IMR-90 (cell line): ENCODE results near the gene ENOX1. TPM values are rescaled to one million over a fixed set of nuclear protein-coding genes. Genes with fewer than 3 reads are reported as not detected.

Experiments used
- ATAC-seq: fragments of 200-7000 bp; cut with Tn5 transposase; 2 replicates; pipeline ENCODE4 v1.9.1; 2020; ENCODE audit warnings: low read depth, mild to moderate bottlenecking, moderate library complexity
- BruUV-seq: library from RNA; stranded (reverse); fragments of 400-500 nt; replicated peaks from 2 replicates; lab custom pipeline; 2021; lab: Mats Ljungman, UMichigan
- CTCF ChIA-PET: fragments of 300-600 bp; formaldehyde crosslinking; extraction: SDS; loops from one replicate; lab custom pipeline; 2021; ENCODE audit warnings: antibody characterized with exemption; lab: Yijun Ruan, JAX
- POLR2A ChIA-PET: fragments of 300-600 bp; sonication (Branson Sonifier 250); formaldehyde crosslinking; loops from one replicate; lab custom pipeline; 2022; ENCODE audit warnings: antibody characterized with exemption; ENCODE audit not compliant: unreplicated experiment; lab: Charles Lee
- DNase-seq: peaks from one replicate; pipeline ENCODE4 v3.0.0; 2013
- H2AFZ ChIP-seq: replicated peaks from 2 replicates; pipeline ENCODE3; 2013; ENCODE audit warnings: low read length, mild to moderate bottlenecking; ENCODE audit not compliant: poor library complexity
- H2AK5ac ChIP-seq: 2 replicates; pipeline ENCODE4 v1.6.1; 2013; ENCODE audit warnings: low read depth, low read length, inconsistent platforms
- H2AK9ac ChIP-seq: replicated peaks from 2 replicates; pipeline ENCODE3; 2013; ENCODE audit warnings: mild to moderate bottlenecking, low read depth, low read length, moderate library complexity; ENCODE audit not compliant: poor library complexity
- H2BK120ac ChIP-seq: 2 replicates; pipeline ENCODE4 v1.6.1; 2013; ENCODE audit warnings: low read depth, low read length, inconsistent platforms
- H2BK15ac ChIP-seq: 3 replicates; pipeline ENCODE4 v1.6.1; 2013; ENCODE audit warnings: low read depth, low read length, inconsistent platforms
- H2BK20ac ChIP-seq: 2 replicates; pipeline ENCODE4 v1.6.1; 2013; ENCODE audit warnings: low read depth, mild to moderate bottlenecking, inconsistent platforms, low read length, moderate library complexity
- H2BK5ac ChIP-seq: 2 replicates; pipeline ENCODE4 v1.6.1; 2013; ENCODE audit warnings: mild to moderate bottlenecking, low read depth, low read length, inconsistent platforms; ENCODE audit not compliant: poor library complexity, severe bottlenecking
- H3K14ac ChIP-seq: replicated peaks from 2 replicates; pipeline ENCODE4 v1.6.1; 2013; ENCODE audit warnings: low read depth, low read length, inconsistent platforms
- H3K18ac ChIP-seq: 2 replicates; pipeline ENCODE4 v1.6.1; 2013; ENCODE audit warnings: low read depth, low read length, control low read depth
- H3K23ac ChIP-seq: 2 replicates; pipeline ENCODE4 v1.6.1; 2013; ENCODE audit warnings: low read depth, low read length, inconsistent platforms
- H3K27ac ChIP-seq: 2 replicates; pipeline ENCODE4 v1.5.1; 2013; ENCODE audit warnings: mild to moderate bottlenecking, control low read depth, low read length; ENCODE audit not compliant: insufficient read depth
- H3K27me3 ChIP-seq: 2 replicates; pipeline ENCODE4 v1.6.1; 2013; ENCODE audit warnings: low read length; ENCODE audit not compliant: control insufficient read depth, insufficient read depth
- H3K36me3 ChIP-seq: 2 replicates; pipeline ENCODE4 v1.6.1; 2013; ENCODE audit warnings: low read length, mixed read lengths; ENCODE audit not compliant: control insufficient read depth, insufficient read depth
- H3K4ac ChIP-seq: 2 replicates; pipeline ENCODE4 v1.6.1; 2013; ENCODE audit warnings: low read depth, low read length, inconsistent platforms
- H3K4me1 ChIP-seq: 2 replicates; pipeline ENCODE4 v1.6.1; 2013; ENCODE audit warnings: low read length, mixed read lengths; ENCODE audit not compliant: control insufficient read depth, insufficient read depth
- H3K4me2 ChIP-seq: 2 replicates; pipeline ENCODE4 v1.6.1; 2013; ENCODE audit warnings: low read depth, mild to moderate bottlenecking, control low read depth, low read length, moderate library complexity
- H3K4me3 ChIP-seq: 2 replicates; pipeline ENCODE4 v1.5.1; 2013; ENCODE audit warnings: low read depth, mild to moderate bottlenecking, control low read depth, low read length, moderate library complexity; ENCODE audit not compliant: insufficient read depth
- H3K56ac ChIP-seq: 2 replicates; pipeline ENCODE4 v1.6.1; 2013; ENCODE audit warnings: low read length, inconsistent platforms; ENCODE audit not compliant: insufficient read depth; ENCODE audit errors: extremely low read depth
- H3K79me1 ChIP-seq, 2 experiments: 2 replicates each; pipeline ENCODE4 v1.6.1; 2013; ENCODE audit warnings: low read length in 2 of 2, inconsistent platforms in 1 of 2, low read depth in 1 of 2
- H3K9ac ChIP-seq: 2 replicates; pipeline ENCODE4 v1.6.1; 2013; ENCODE audit warnings: low read depth, low read length, control low read depth
- H3K9me1 ChIP-seq: 2 replicates; pipeline ENCODE4 v1.6.1; 2013; ENCODE audit warnings: low read length, inconsistent platforms; ENCODE audit not compliant: insufficient read depth
- H3K9me3 ChIP-seq: 2 replicates; pipeline ENCODE4 v1.6.1; 2013; ENCODE audit warnings: low read length; ENCODE audit not compliant: control insufficient read depth, insufficient read depth
- H4K20me1 ChIP-seq: 2 replicates; pipeline ENCODE4 v1.6.1; 2013; ENCODE audit warnings: low read length, inconsistent platforms; ENCODE audit not compliant: insufficient read depth
- H4K5ac ChIP-seq: 2 replicates; pipeline ENCODE4 v1.6.1; 2013; ENCODE audit warnings: mild to moderate bottlenecking, low read depth, low read length, control low read depth
- H4K8ac ChIP-seq, 2 experiments: 2 replicates each; pipeline ENCODE4 v1.6.1; 2013; ENCODE audit warnings: low read depth in 2 of 2, low read length in 2 of 2, control low read depth in 1 of 2, inconsistent platforms in 1 of 2
- H4K91ac ChIP-seq: 2 replicates; pipeline ENCODE4 v1.6.1; 2013; ENCODE audit warnings: low read depth, low read length, inconsistent platforms; ENCODE audit not compliant: insufficient read depth
- BHLHE40 ChIP-seq: fragments of 150-350 bp; IDR thresholded peaks from 2 replicates; pipeline ENCODE4 v1.6.1; 2016; ENCODE audit warnings: mild to moderate bottlenecking, low read depth, low read length
- CEBPB ChIP-seq: IDR thresholded peaks from 2 replicates; pipeline ENCODE4 v1.6.1; 2012; ENCODE audit warnings: low read depth, low read length, improper control_type of control experiment
- CHD1 ChIP-seq: IDR thresholded peaks from 2 replicates; pipeline ENCODE4 v1.6.1; 2012; ENCODE audit warnings: low read depth, low read length, improper control_type of control experiment
- CTCF ChIP-seq: conservative IDR thresholded peaks from 2 replicates; pipeline ENCODE4 v1.5.1; 2012; ENCODE audit warnings: mild to moderate bottlenecking, low read depth, low read length, improper control_type of control experiment
- ELK1 ChIP-seq: fragments of 150-350 bp; IDR thresholded peaks from 2 replicates; pipeline ENCODE4 v1.6.1; 2016; ENCODE audit warnings: low read depth, mild to moderate bottlenecking, low read length, moderate library complexity, borderline replicate concordance
- FOS ChIP-seq: fragments of 150-350 bp; IDR thresholded peaks from 2 replicates; pipeline ENCODE4 v1.6.1; 2016; ENCODE audit warnings: low read depth, low read length
- MAFK ChIP-seq: IDR thresholded peaks from 2 replicates; pipeline ENCODE4 v1.6.1; 2012; ENCODE audit warnings: low read depth, low read length, improper control_type of control experiment
- MAZ ChIP-seq: IDR thresholded peaks from 2 replicates; pipeline ENCODE4 v1.6.1; 2012; ENCODE audit warnings: low read depth, mild to moderate bottlenecking, low read length, improper control_type of control experiment, moderate library complexity, borderline replicate concordance
- MXI1 ChIP-seq: IDR thresholded peaks from 2 replicates; pipeline ENCODE4 v1.6.1; 2012; ENCODE audit warnings: low read depth, mild to moderate bottlenecking, low read length, moderate library complexity, borderline replicate concordance
- NFE2L2 ChIP-seq: fragments of 150-350 bp; IDR thresholded peaks from 2 replicates; pipeline ENCODE4 v1.6.1; 2016; ENCODE audit warnings: low read depth, mild to moderate bottlenecking, low read length
- POLR2A ChIP-seq: IDR thresholded peaks from 2 replicates; pipeline ENCODE4 v1.6.1; 2012; ENCODE audit warnings: mild to moderate bottlenecking, low read depth, low read length
- RAD21 ChIP-seq: IDR thresholded peaks from 2 replicates; pipeline ENCODE4 v1.6.1; 2012; ENCODE audit warnings: low read length, improper control_type of control experiment
- RCOR1 ChIP-seq: IDR thresholded peaks from 2 replicates; pipeline ENCODE4 v1.6.1; 2012; ENCODE audit warnings: mild to moderate bottlenecking, low read length, improper control_type of control experiment; ENCODE audit not compliant: insufficient replicate concordance
- RFX5 ChIP-seq: IDR thresholded peaks from 2 replicates; pipeline ENCODE4 v1.8.0; 2012; ENCODE audit warnings: low read depth, mild to moderate bottlenecking, low read length, moderate library complexity
- SMC3 ChIP-seq: fragments of 150-350 bp; IDR thresholded peaks from 2 replicates; pipeline ENCODE4 v1.6.1; 2016; ENCODE audit warnings: low read depth, mild to moderate bottlenecking, antibody characterized with exemption, low read length, moderate library complexity
- USF2 ChIP-seq: fragments of 150-350 bp; IDR thresholded peaks from 2 replicates; pipeline ENCODE4 v1.6.1; 2017; ENCODE audit warnings: mild to moderate bottlenecking, antibody characterized with exemption, low read length, low read depth
- WGBS, 2 experiments: methylation state at CpG; one replicate each; pipeline versions ENCODE4 v1.1.5 to v1.1.7; 2013; ENCODE audit warnings: missing lambda C conversion rate in 2 of 2; ENCODE audit not compliant: insufficient read length in 1 of 2; ENCODE audit errors: extremely low coverage in 2 of 2; 5-methylcytosine and 5-hydroxymethylcytosine counted together
- dilution Hi-C: fragments of 300-500 bp; cut with HindIII; formaldehyde crosslinking; loops from one replicate; pipeline ENCODE4 v1.14.3; 2018; ENCODE audit warnings: low sequenced_read_pairs; ENCODE audit not compliant: unreplicated experiment
- in situ Hi-C: fragments of 300-500 bp; cut with MboI; formaldehyde crosslinking; loops from 3 replicates; pipeline ENCODE4 v1.14.3; 2019; ENCODE audit warnings: low sequenced_read_pairs, inconsistent platforms, mixed read lengths
- intact Hi-C: fragments of 100-400 bp; cut with micrococcal nuclease; formaldehyde crosslinking; loops from 2 replicates; pipeline ENCODE4 v1.10.0; 2022
- polyA plus RNA-seq, 3 experiments: library from polyadenylated mRNA; depleted of rRNA; stranded (reverse); fragments of >200 nt; gene quantifications; 2 replicates each; pipeline ENCODE4 v1.2.3, GENCODE V29; 2012; ENCODE audit warnings: low replicate concordance in 1 of 3
- total RNA-seq: library from RNA; depleted of rRNA; stranded (reverse); fragments of >200 nt; gene quantifications from 2 replicates; pipeline ENCODE4 v1.2.3, GENCODE V29; 2012

ENOX1 gene
- total and polyA plus RNA-seq, 2 of the 4 experiments (the other 2 are of a cell fraction), result 0.99 to 1.3 TPM

- no peak overlapping the region for H2BK15ac ChIP-seq
- dilution Hi-C loops, result no loop called here
- peaks cover 2% of the 10 kb centered on the region; the same call in 1 of the 2 replicates for H3K27me3 ChIP-seq
- H4K5ac ChIP-seq, result no peak overlapping the region
- ChIA-PET POLR2A (no interaction called here), CTCF (no interaction called here)
- no peak overlapping the region for H3K4me3 ChIP-seq
- no peak overlapping the region for H3K27ac ChIP-seq
- WGBS, 2 experiments, result no CpG with 5 or more reads among the region's 1 CpG
- TF ChIP-seq MAZ, result no peak
- no peak for TF ChIP-seq FOS
- TF ChIP-seq CEBPB, result no peak
- TF ChIP-seq USF2, result no peak
- no peak for TF ChIP-seq BHLHE40
- no peak for TF ChIP-seq CTCF
- no peak for TF ChIP-seq RCOR1
- no peak for TF ChIP-seq POLR2A
- TF ChIP-seq RFX5, result no peak
- no peak for TF ChIP-seq SMC3
- TF ChIP-seq MAFK, result no peak
- no peak for TF ChIP-seq NFE2L2
- TF ChIP-seq ELK1, result no peak
- no peak for TF ChIP-seq RAD21
- TF ChIP-seq MXI1, result no peak
- no peak for TF ChIP-seq CHD1
- no TSS peak for BruUV-seq
- H4K91ac ChIP-seq, result no peak overlapping the region
- H2BK5ac ChIP-seq, result no peak overlapping the region
- DNase-seq (no peak), ATAC-seq (no peak)
- H4K8ac ChIP-seq, result no peak overlapping the region
- H3K4me2 ChIP-seq, result no peak overlapping the region
- H2AFZ ChIP-seq, result no peak overlapping the region
- no peak overlapping the region for H2AK5ac ChIP-seq
- H2BK20ac ChIP-seq, result no peak overlapping the region
- no peak overlapping the region for H3K56ac ChIP-seq
- H3K4me1 ChIP-seq, result no peaks in the 10 kb centered on the region
- no peaks in the 10 kb centered on the region for H3K9me1 ChIP-seq
- H4K20me1 ChIP-seq, result no peaks in the 10 kb centered on the region
- H3K9ac ChIP-seq, result no peak overlapping the region
- no peaks in the 10 kb centered on the region for H3K36me3 ChIP-seq
- H3K18ac ChIP-seq, result no peak overlapping the region
- H3K14ac ChIP-seq, result no peak overlapping the region
- H3K79me1 ChIP-seq, result no peaks in the 10 kb centered on the region
- H3K4ac ChIP-seq, result no peak overlapping the region
- no peaks in the 10 kb centered on the region for H3K9me3 ChIP-seq
- no peak overlapping the region for H2AK9ac ChIP-seq
- intact Hi-C loops, result no loop called here
- no peak overlapping the region for H3K23ac ChIP-seq
- in situ Hi-C loops, result no loop called here
- H2BK120ac ChIP-seq, result no peak overlapping the region
These were observed 353.1 kb downstream of the ENOX1 start for GRCh38 chr13:43433691-43434141.
